ENCODE results near the gene ETFB.
A peak's percentile ranks its signal among the peaks of the same experiment; 100 is the strongest.
"Not testable (repeated sequence)": the region's sequence is repeated elsewhere in the genome, so short reads cannot be mapped to it uniquely, and the experiment has no call there.

Gene ETFB

GRCh38 chr19:51398096-51398704, 32.0 kb upstream of the ETFB start:
- DNase-seq (ENCODE audit: low spot score): no peak
- in situ Hi-C loops (cut with MboI; ENCODE audit: low sequenced_read_pairs, unreplicated experiment): no loop called here
- peak; percentile 44 for TF ChIP-seq CTCF (IDR thresholded peaks at IDR 0.05; ENCODE audit: borderline replicate concordance, control extremely low read depth, extremely low read depth, insufficient read depth, missing control alignments)

DNA sequence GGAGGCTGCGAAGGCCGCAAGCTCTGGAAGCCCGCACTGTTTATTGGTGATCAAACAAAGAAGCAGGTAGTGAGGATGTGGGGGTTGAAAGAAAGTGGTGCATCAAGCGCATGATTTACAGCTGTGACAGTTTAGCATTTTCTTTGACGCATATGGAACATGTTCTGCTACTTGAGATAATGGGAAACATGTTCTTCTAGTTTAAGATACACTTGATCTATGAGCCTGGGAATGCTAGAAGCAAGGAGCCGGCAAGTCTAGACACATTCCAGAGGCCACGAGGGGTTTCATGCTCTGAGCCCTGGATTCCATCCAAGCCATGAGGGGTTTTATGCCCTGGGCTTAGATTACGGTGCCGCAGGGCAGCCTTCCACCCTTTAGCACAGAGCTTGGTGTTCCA, 31.3 kb upstream of the ETFB start:
- in situ Hi-C loops (cut with MboI; ENCODE audit: low sequenced_read_pairs, unreplicated experiment); DNase-seq (ENCODE audit: low spot score): not testable (repeated sequence)

GRCh38 chr19:51396175-51396574, 30.0 kb upstream of the ETFB start:
- DNase-seq (ENCODE audit: low spot score): no peak
- no peak for TF ChIP-seq CTCF (IDR thresholded peaks at IDR 0.05; ENCODE audit: borderline replicate concordance, control extremely low read depth, extremely low read depth, insufficient read depth, missing control alignments)
- in situ Hi-C loops (cut with MboI; ENCODE audit: low sequenced_read_pairs, unreplicated experiment): no loop called here

DNA sequence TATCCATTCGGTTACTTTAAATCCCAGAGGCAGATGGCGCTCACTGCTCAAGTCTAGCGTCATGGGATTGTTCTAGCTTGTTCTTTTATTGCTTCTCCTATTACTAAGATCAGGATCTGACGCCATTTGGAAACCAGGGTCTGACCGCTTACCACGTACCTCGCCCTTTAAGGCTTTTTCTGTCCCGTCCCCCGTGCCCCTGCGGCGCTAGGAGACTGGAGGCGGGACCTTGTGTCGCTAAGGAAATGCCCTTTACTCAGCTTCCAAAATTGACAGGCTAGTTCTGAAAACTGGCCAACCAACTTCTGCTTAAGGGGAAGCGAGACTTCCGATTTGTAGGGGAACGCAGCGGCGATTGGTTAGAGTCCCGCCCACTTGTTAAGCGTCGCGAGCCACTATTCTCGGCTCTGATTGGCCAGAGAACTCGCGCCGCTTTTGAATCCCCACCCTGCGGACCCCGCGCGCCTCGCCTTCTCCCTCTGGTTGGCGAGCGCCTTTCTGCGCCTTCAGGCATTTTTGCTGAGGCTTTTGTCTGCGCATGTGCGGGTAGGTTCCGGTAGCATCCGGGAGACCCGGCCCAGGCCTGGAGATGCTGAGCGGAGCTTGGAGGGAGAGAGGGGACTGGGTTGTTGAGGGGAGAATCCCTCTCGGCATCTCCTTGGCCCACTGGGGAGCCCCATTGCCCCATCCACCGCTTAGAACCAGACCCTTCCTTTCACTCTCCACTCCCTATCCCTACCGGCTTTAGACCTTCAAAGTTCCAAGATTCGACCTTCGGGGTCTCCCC, 28.1 kb upstream of the ETFB start:
- DNase-seq (ENCODE audit: low spot score): peak; percentile 93
- in situ Hi-C loops (cut with MboI; ENCODE audit: low sequenced_read_pairs, unreplicated experiment): no loop called here
- no peak for TF ChIP-seq CTCF (IDR thresholded peaks at IDR 0.05; ENCODE audit: borderline replicate concordance, control extremely low read depth, extremely low read depth, insufficient read depth, missing control alignments)

DNA sequence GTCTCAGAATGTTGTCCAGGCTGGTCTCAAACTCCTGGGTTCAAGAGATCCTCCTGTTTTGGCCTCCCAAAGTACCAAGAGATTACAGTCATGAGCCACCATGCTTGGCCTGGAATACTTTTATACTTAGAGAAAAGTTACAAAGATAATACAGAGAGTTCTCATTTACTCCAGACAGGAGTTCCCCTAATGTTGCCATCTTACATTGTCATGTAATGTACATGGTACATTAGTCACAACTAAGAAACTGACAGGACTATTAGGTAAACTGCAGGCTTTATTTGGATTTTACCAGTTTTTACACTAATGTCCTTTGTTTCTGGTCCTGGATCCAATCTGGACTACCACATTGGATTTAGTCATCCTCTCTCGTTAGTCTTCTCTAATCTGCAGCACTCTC, 26.5 kb upstream of the ETFB start:
- in situ Hi-C loops (cut with MboI; ENCODE audit: low sequenced_read_pairs, unreplicated experiment): no loop called here
- no peak for DNase-seq (ENCODE audit: low spot score)
- no peak for TF ChIP-seq CTCF (IDR thresholded peaks at IDR 0.05; ENCODE audit: borderline replicate concordance, control extremely low read depth, extremely low read depth, insufficient read depth, missing control alignments)

GRCh38 chr19:51391073-51391611, 25.0 kb upstream of the ETFB start:
- no peak for DNase-seq (ENCODE audit: low spot score)
- in situ Hi-C loops (cut with MboI; ENCODE audit: low sequenced_read_pairs, unreplicated experiment): no loop called here
- TF ChIP-seq CTCF (IDR thresholded peaks at IDR 0.05; ENCODE audit: borderline replicate concordance, control extremely low read depth, extremely low read depth, insufficient read depth, missing control alignments): no peak

- TF ChIP-seq CTCF (IDR thresholded peaks at IDR 0.05; ENCODE audit: borderline replicate concordance, control extremely low read depth, extremely low read depth, insufficient read depth, missing control alignments): no peak
- in situ Hi-C loops (cut with MboI; ENCODE audit: low sequenced_read_pairs, unreplicated experiment): no loop called here
- DNase-seq (ENCODE audit: low spot score): no peak
Measured at GRCh38 chr19:51389143-51389542, 23.0 kb upstream of the ETFB start.
